ENCODE data around the gene RAI2. TPM values are rescaled to one million over a fixed set of nuclear protein-coding genes. Genes with fewer than 3 reads are reported as not detected.

The RAI2 gene
- total RNA-seq, 1 donor from 2014 or later: not detected

- Mint-ChIP-seq H3K4me1 (no peaks in the 10 kb centered on the region), H3K9me3 (no peaks in the 10 kb centered on the region), H3K27me3 (no peaks in the 10 kb centered on the region), H3K27ac (no peak overlapping the region), H3K4me3 (no peak overlapping the region), H3K36me3 (ENCODE audit: low read depth) (no peaks in the 10 kb centered on the region)
- DNase-seq (no peak), ATAC-seq (ENCODE audit: low read depth) (no peak)
- ChIA-PET POLR2A (no interaction called here), CTCF (no interaction called here)
- no peak for TF ChIP-seq CTCF (IDR thresholded peaks at IDR 0.05)
- intact Hi-C loops (cut with micrococcal nuclease): no loop called here
These were observed 92.1 kb downstream of the RAI2 start for GRCh38 chrX:17768997-17769396.

- no peak for ATAC-seq (ENCODE audit: low read depth)
- no peaks in the 10 kb centered on the region for H3K27me3 Mint-ChIP-seq
- CTCF ChIA-PET: no interaction called here
These were observed 93.4 kb downstream of the RAI2 start for GRCh38 chrX:17767734-17768133.

GRCh38 chrX:17759990-17760389, 101.1 kb downstream of the RAI2 start:
- intact Hi-C loops (cut with micrococcal nuclease): no loop called here
- no peak for TF ChIP-seq CTCF (IDR thresholded peaks at IDR 0.05)
- Mint-ChIP-seq H3K9me3 (no peaks in the 10 kb centered on the region), H3K36me3 (ENCODE audit: low read depth) (no peaks in the 10 kb centered on the region), H3K4me1 (no peaks in the 10 kb centered on the region), H3K4me3 (no peak overlapping the region), H3K27ac (no peak overlapping the region), H3K27me3 (no peaks in the 10 kb centered on the region)
- ChIA-PET POLR2A (no interaction called here), CTCF (no interaction called here)
- ATAC-seq (ENCODE audit: low read depth) (no peak), DNase-seq (no peak)

More at GRCh38 chrX:17767734-17768133, 93.4 kb downstream of the RAI2 start:
- no peak overlapping the region for H3K4me3 Mint-ChIP-seq
- POLR2A ChIA-PET: no interaction called here
- H3K36me3 Mint-ChIP-seq (ENCODE audit: low read depth): no peaks in the 10 kb centered on the region
- no peaks in the 10 kb centered on the region for H3K9me3 Mint-ChIP-seq
- no peak for DNase-seq
- intact Hi-C loops (cut with micrococcal nuclease): no loop called here
- no peak for TF ChIP-seq CTCF (IDR thresholded peaks at IDR 0.05)
- H3K27ac Mint-ChIP-seq: no peak overlapping the region
- H3K4me1 Mint-ChIP-seq: no peaks in the 10 kb centered on the region

GRCh38 chrX:17758382-17758781, 102.7 kb downstream of the RAI2 start:
- DNase-seq (no peak), ATAC-seq (ENCODE audit: low read depth) (no peak)
- POLR2A ChIA-PET: no interaction called here
- no peaks in the 10 kb centered on the region for H3K36me3 Mint-ChIP-seq (ENCODE audit: low read depth)
- no peaks in the 10 kb centered on the region for H3K4me1 Mint-ChIP-seq
- TF ChIP-seq CTCF (IDR thresholded peaks at IDR 0.05): no peak
- H3K9me3 Mint-ChIP-seq: no peaks in the 10 kb centered on the region
- no peak overlapping the region for H3K27ac Mint-ChIP-seq
- CTCF ChIA-PET: no interaction called here
- no peak overlapping the region for H3K4me3 Mint-ChIP-seq
- intact Hi-C loops (cut with micrococcal nuclease): no loop called here
- no peaks in the 10 kb centered on the region for H3K27me3 Mint-ChIP-seq

GRCh38 chrX:17750436-17750835, 110.7 kb downstream of the RAI2 start:
- no peak overlapping the region for H3K27ac Mint-ChIP-seq
- H3K36me3 Mint-ChIP-seq (ENCODE audit: low read depth): peaks cover 12% of the 10 kb centered on the region
- no peaks in the 10 kb centered on the region for H3K27me3 Mint-ChIP-seq
- intact Hi-C loops (cut with micrococcal nuclease): no loop called here
- no peaks in the 10 kb centered on the region for H3K9me3 Mint-ChIP-seq
- no peak for ATAC-seq (ENCODE audit: low read depth)
- H3K4me1 Mint-ChIP-seq: no peaks in the 10 kb centered on the region
- DNase-seq: no peak
- H3K4me3 Mint-ChIP-seq: no peak overlapping the region
- CTCF ChIA-PET: no interaction called here
- POLR2A ChIA-PET: no interaction called here
- TF ChIP-seq CTCF (IDR thresholded peaks at IDR 0.05): no peak

Other genes with a start within 250 kb of the RAI2 start
- gene SCML1, start 123.8 kb downstream of the RAI2 start, total RNA-seq: 6.4 and 6.5 TPM in 2 replicates